ENCODE results near the gene AMOTL1. TPM values are rescaled to one million over a fixed set of nuclear protein-coding genes. Genes with fewer than 3 reads are reported as not detected.

The AMOTL1 gene
- total and polyA plus RNA-seq, 12 donors = 3.0 to 26.7 (median 19.5) TPM

GRCh38 chr11:94762995-94763394 lies 5.2 kb upstream of the AMOTL1 start:
- intact Hi-C loops (cut with DNase I) = no loop called here
- 80 to 94% (median 88%) methylated on average over 2 of the region's 2 CpGs for WGBS, 4 donors
- no peak overlapping the region for H3K27ac ChIP-seq
- no peaks in the 10 kb centered on the region for H3K36me3 ChIP-seq (replicated peaks in 1 of 2)
- H3K9me3 ChIP-seq (replicated peaks in 1 of 3) = no peaks in the 10 kb centered on the region
- H3K4me3 ChIP-seq = no peak overlapping the region
- no peak for DNase-seq
- TF ChIP-seq, protein P1, sequence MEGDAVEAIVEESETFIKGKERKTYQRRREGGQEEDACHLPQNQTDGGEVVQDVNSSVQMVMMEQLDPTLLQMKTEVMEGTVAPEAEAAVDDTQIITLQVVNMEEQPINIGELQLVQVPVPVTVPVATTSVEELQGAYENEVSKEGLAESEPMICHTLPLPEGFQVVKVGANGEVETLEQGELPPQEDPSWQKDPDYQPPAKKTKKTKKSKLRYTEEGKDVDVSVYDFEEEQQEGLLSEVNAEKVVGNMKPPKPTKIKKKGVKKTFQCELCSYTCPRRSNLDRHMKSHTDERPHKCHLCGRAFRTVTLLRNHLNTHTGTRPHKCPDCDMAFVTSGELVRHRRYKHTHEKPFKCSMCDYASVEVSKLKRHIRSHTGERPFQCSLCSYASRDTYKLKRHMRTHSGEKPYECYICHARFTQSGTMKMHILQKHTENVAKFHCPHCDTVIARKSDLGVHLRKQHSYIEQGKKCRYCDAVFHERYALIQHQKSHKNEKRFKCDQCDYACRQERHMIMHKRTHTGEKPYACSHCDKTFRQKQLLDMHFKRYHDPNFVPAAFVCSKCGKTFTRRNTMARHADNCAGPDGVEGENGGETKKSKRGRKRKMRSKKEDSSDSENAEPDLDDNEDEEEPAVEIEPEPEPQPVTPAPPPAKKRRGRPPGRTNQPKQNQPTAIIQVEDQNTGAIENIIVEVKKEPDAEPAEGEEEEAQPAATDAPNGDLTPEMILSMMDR (IDR thresholded peaks at IDR 0.05) = no peak
- no peak for TF ChIP-seq POLR2A (IDR thresholded peaks at IDR 0.05)
- H3K4me1 ChIP-seq (replicated peaks in 1 of 2) = no peaks in the 10 kb centered on the region
- H3K27me3 ChIP-seq = no peaks in the 10 kb centered on the region

DNA sequence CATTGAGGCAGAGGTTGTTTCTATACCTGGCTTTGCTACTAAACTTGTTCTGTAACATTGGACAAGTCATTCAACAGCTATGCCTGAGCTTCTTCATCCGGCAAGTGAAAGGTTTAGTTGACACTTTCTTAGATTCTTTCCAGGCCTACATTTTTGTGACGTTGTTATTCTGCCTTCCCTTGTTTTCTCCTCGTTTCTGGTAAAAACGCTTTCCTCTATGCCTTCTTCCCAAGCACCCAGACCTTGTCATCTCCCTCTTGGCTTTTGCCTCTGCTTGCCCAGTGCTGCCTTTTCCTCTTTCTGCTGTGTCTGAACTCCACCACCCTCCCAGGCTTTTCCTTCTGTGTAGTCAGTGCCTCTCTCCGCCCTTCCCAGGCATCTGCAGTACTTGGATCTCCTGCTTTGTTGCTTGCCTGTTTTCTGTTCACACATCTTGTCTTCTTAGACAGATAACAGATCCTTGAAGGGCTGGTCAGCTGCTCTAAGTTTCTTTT lies 1.4 kb upstream of the AMOTL1 start:
- no peak for TF ChIP-seq POLR2A (IDR thresholded peaks at IDR 0.05)
- TF ChIP-seq, protein P1 (IDR thresholded peaks at IDR 0.05) = no peak
- peak overlapping the region in 1 of 5 donors; percentile 89 for H3K27ac ChIP-seq
- H3K4me1 ChIP-seq (replicated peaks in 1 of 2) = peaks cover 0 to 7% of the 10 kb centered on the region in 2 donors
- H3K9me3 ChIP-seq (replicated peaks in 1 of 3) = no peaks in the 10 kb centered on the region
- 80 to 89% (median 87%) methylated on average over 5 of the region's 5 CpGs for WGBS, 4 donors
- no peaks in the 10 kb centered on the region for H3K27me3 ChIP-seq
- intact Hi-C loops (cut with DNase I) = no loop called here
- DNase-seq = no peak
- no peaks in the 10 kb centered on the region for H3K36me3 ChIP-seq (replicated peaks in 1 of 2)
- H3K4me3 ChIP-seq = no peak overlapping the region

GRCh38 chr11:94767291-94767690 lies 865 bp upstream of the AMOTL1 start:
- H3K4me3 ChIP-seq = no peak overlapping the region
- WGBS, 4 donors = 79 to 89% (median 84%) methylated on average over 5 of the region's 5 CpGs
- intact Hi-C loops (cut with DNase I) = no loop called here

DNA sequence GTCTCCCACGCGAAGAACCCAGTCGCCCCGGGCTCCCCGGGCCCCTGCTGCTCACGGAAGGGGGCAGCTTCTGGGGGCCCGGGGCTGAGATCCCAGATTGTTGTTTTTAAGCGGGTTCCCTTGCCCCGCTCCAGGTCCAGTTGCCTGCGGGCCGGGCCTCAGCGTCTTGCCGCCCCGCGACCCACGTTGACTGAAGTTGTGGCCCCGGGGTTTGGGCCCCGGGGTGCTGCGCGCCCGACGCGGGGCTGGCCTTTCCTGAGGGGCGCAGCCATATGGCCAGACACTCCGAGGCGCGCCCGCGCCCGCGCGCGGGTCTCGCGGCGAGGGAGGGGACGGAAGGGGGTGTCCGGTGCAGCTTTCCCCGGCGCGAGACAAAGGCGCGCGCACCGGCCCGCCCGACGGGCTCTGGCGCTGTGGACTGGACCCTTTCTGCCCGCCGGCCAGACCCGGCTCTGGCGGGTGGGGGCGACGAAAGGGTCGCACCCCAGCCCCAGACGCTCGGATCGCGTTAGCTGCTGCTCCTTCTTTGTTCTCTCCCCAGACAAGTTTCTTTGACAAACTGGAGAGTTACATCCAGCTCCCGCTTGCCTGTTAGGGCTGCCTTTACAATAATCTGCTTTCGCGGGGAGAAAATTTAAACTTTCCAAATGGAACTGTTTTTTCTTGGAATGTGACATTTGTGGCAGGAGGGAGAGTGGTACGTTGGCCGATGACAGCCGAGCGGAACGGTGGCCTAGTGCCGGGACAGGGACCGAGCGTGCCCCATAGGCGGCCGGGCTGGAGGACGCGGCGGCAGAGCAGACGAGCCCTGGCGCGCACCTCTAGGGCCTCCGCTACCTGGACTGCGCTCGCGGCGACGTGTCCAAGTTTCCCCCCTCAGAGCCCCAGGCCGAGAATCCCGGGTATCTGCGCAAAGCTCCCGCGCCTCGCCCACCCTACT lies 716 bp downstream of the AMOTL1 start:
- peak overlapping the region; percentile 41 to 80 (median 48) for H3K4me3 ChIP-seq
- no peak for TF ChIP-seq POLR2A (IDR thresholded peaks at IDR 0.05)
- TF ChIP-seq, protein P1 (IDR thresholded peaks at IDR 0.05) = peak in 1 of 6 experiments; percentile 16
- 0 to 2% (median 1%) methylated on average over 48 to 91 of the region's 91 CpGs for WGBS, 4 donors
- peak in 4 of 7 donors; percentile 15 to 52 (median 25) for DNase-seq
- H3K27ac ChIP-seq = peak overlapping the region in 4 of 5 donors; percentile 51 to 90 (median 82)
- intact Hi-C loops (cut with DNase I) = no loop called here
- no peaks in the 10 kb centered on the region for H3K9me3 ChIP-seq (replicated peaks in 1 of 3)
- no peaks in the 10 kb centered on the region for H3K27me3 ChIP-seq
- peaks cover 0 to 8% of the 10 kb centered on the region in 2 donors for H3K4me1 ChIP-seq (replicated peaks in 1 of 2)
- H3K36me3 ChIP-seq (replicated peaks in 1 of 2) = no peaks in the 10 kb centered on the region

More at GRCh38 chr11:94767291-94767690, 865 bp upstream of the AMOTL1 start:
- Histone ChIP-seq H3K9me3 (replicated peaks in 1 of 3) (no peaks in the 10 kb centered on the region), H3K27me3 (no peaks in the 10 kb centered on the region), H3K4me1 (replicated peaks in 1 of 2) (peaks cover 0 to 7% of the 10 kb centered on the region in 2 donors), H3K27ac (peak overlapping the region in 3 of 5 donors; percentile 39 to 90 (median 89)), H3K36me3 (replicated peaks in 1 of 2) (no peaks in the 10 kb centered on the region)
- no peak for DNase-seq
- no peak for TF ChIP-seq POLR2A (IDR thresholded peaks at IDR 0.05)
- TF ChIP-seq, protein P1 (IDR thresholded peaks at IDR 0.05) = no peak

Data from adrenal gland (tissue), 12 donors.